Endothelial cell of umbilical vein (primary cell): ENCODE measurements around the gene ACSL6. TPM values are rescaled to one million over a fixed set of nuclear protein-coding genes. Genes with fewer than 3 reads are reported as not detected.

Experiments used
- BruUV-seq: library from RNA; stranded (reverse); fragments of 400-500 nt; replicated peaks from 2 replicates; lab custom pipeline; 2021; lab: Mats Ljungman, UMichigan
- CTCF ChIA-PET: fragments of 300-600, 350-600 bp; sonication (Branson Sonifier 250); formaldehyde crosslinking; loops from one replicate; lab custom pipeline; 2021; ENCODE audit warnings: antibody characterized with exemption, inconsistent platforms; lab: Charles Lee
- POLR2A ChIA-PET: fragments of 300-600, 350-600 bp; sonication (Branson Sonifier 250); formaldehyde crosslinking; loops from one replicate; lab custom pipeline; 2021; ENCODE audit warnings: antibody characterized with exemption, inconsistent platforms; lab: Charles Lee
- DNase-seq: peaks from one replicate; pipeline ENCODE4 v3.0.0-alpha.2; 2011; ENCODE audit warnings: low read depth, low spot score
- FAIRE-seq: peaks from 2 replicates; lab custom pipeline; 2011; peaks lifted over from hg19 to GRCh38; lab: Jason Lieb, UNC
- H2AFZ ChIP-seq: 2 replicates; pipeline ENCODE4 v1.6.0; 2012; ENCODE audit warnings: low read depth, low read length, control low read depth, inconsistent platforms
- H3K27ac ChIP-seq: 2 replicates; pipeline ENCODE4 v1.5.1; 2011; ENCODE audit warnings: low read depth, mild to moderate bottlenecking, control low read depth, low read length, moderate library complexity; ENCODE audit not compliant: insufficient read depth
- H3K27me3 ChIP-seq, 2 experiments: 2 replicates each; pipeline versions ENCODE4 v1.6.0 to v1.6.1; 2011; ENCODE audit warnings: low read length in 2 of 2, mixed read lengths in 1 of 2; ENCODE audit not compliant: control insufficient read depth in 2 of 2, insufficient read depth in 2 of 2
- H3K36me3 ChIP-seq, 2 experiments: 2 replicates in 1 of 2; 3 replicates in 1 of 2; pipeline ENCODE4 v1.5.1; 2011; ENCODE audit warnings: low read length in 2 of 2, mild to moderate bottlenecking in 1 of 2, moderate library complexity in 1 of 2; ENCODE audit not compliant: control insufficient read depth in 2 of 2, insufficient read depth in 2 of 2; ENCODE audit errors: extremely low read depth in 1 of 2
- H3K4me1 ChIP-seq: 3 replicates; pipeline ENCODE4 v1.5.1; 2011; ENCODE audit warnings: mild to moderate bottlenecking, low read length; ENCODE audit not compliant: control insufficient read depth, insufficient read depth; ENCODE audit errors: extremely low read depth
- H3K4me2 ChIP-seq: 2 replicates; pipeline ENCODE4 v1.6.1; 2011; ENCODE audit warnings: low read length, control low read depth, mixed read lengths; ENCODE audit not compliant: insufficient read depth
- H3K4me3 ChIP-seq, 3 experiments: fragments of 200-600 bp in 1 of 3; sonication (generic), shearing (Covaris generic) in 1 of 3; replicated peaks in 1 of 3; 2 replicates each; pipeline ENCODE4 v1.5.1; 2011 to 2016; ENCODE audit warnings: control low read depth in 3 of 3, low read length in 3 of 3, mild to moderate bottlenecking in 2 of 3, inconsistent platforms in 1 of 3, low read depth in 1 of 3, moderate library complexity in 1 of 3; ENCODE audit not compliant: insufficient read depth in 1 of 3
- H3K79me2 ChIP-seq: 2 replicates; pipeline ENCODE4 v1.6.0; 2012; ENCODE audit warnings: low read length, inconsistent platforms; ENCODE audit not compliant: control insufficient read depth, insufficient read depth
- H3K9ac ChIP-seq: replicated peaks from 2 replicates; pipeline ENCODE3; 2011; ENCODE audit warnings: low read length, control low read depth; ENCODE audit not compliant: insufficient read depth; ENCODE audit errors: extremely low read depth
- H3K9me1 ChIP-seq: replicated peaks from 3 replicates; pipeline ENCODE4 v1.6.0; 2011; ENCODE audit warnings: mild to moderate bottlenecking, low read length; ENCODE audit not compliant: control insufficient read depth, insufficient read depth; ENCODE audit errors: extremely low read depth
- H3K9me3 ChIP-seq: replicated peaks from 2 replicates; pipeline ENCODE4 v1.5.1; 2012; ENCODE audit warnings: low read length, inconsistent platforms; ENCODE audit not compliant: control insufficient read depth, insufficient read depth
- H4K20me1 ChIP-seq: replicated peaks from 2 replicates; pipeline ENCODE3; 2011; ENCODE audit warnings: mild to moderate bottlenecking, low read length; ENCODE audit not compliant: control insufficient read depth, insufficient read depth; ENCODE audit errors: extremely low read depth
- CTCF ChIP-seq, 2 donors: IDR thresholded peaks; 1 replicate in 1 of 2; 2 replicates in 1 of 2; pipeline ENCODE4 v1.5.1; 2011; ENCODE audit warnings: low read length in 2 of 2, mild to moderate bottlenecking in 2 of 2, moderate library complexity in 2 of 2, control low read depth in 1 of 2, inconsistent platforms in 1 of 2, low read depth in 1 of 2; ENCODE audit not compliant: insufficient read depth in 1 of 2; ENCODE audit errors: extremely low read depth in 1 of 2
- EZH2 ChIP-seq: IDR thresholded peaks from 2 replicates; pipeline ENCODE4 v1.6.1; 2012; ENCODE audit warnings: borderline replicate concordance, low read depth, mild to moderate bottlenecking, moderate library complexity, low read length, inconsistent platforms; ENCODE audit not compliant: severe bottlenecking
- JUN ChIP-seq: IDR thresholded peaks from 2 replicates; pipeline ENCODE4 v1.6.1; 2011; ENCODE audit warnings: borderline replicate concordance, low read depth; ENCODE audit not compliant: insufficient read length, insufficient read depth
- MYC ChIP-seq: IDR thresholded peaks from one replicate; pipeline ENCODE4 v1.6.1; 2011; ENCODE audit warnings: mild to moderate bottlenecking, low read depth, low read length
- POLR2AphosphoS5 ChIP-seq: IDR thresholded peaks from 2 replicates; pipeline ENCODE4 v1.6.1; 2012; ENCODE audit warnings: low read depth, mild to moderate bottlenecking, control low read depth, low read length, moderate library complexity; ENCODE audit not compliant: insufficient read depth
- dilution Hi-C: fragments of 300-500 bp; cut with MboI; formaldehyde crosslinking; loops from one replicate; pipeline ENCODE4 v1.15.0; 2019; ENCODE audit warnings: low sequenced_read_pairs; ENCODE audit not compliant: extremely low pct_ligation_motif_present
- intact Hi-C: fragments of 100-400 bp; cut with micrococcal nuclease; formaldehyde crosslinking; loops from one replicate; pipeline ENCODE4 v1.10.0; 2022
- polyA plus RNA-seq, 4 experiments: library from polyadenylated mRNA; depleted of rRNA in 3 of 4; stranded (reverse) in 3 of 4; unstranded in 1 of 4; fragments of >200 nt; gene quantifications; 2 replicates each; pipeline versions ENCODE4 v1.2.1 to v1.2.3, GENCODE V29; 2011 to 2012; ENCODE audit warnings: missing spikeins in 1 of 4
- total RNA-seq: library from RNA; stranded (reverse); gene quantifications from 2 replicates; pipeline ENCODE4 v1.2.3, GENCODE V29; 2021

Gene ACSL6
- total and polyA plus RNA-seq, 2 donors (not counting 3 experiments of a cell fraction or from before 2014, with no cell fraction given): not detected

GRCh38 chr5:131987251-131987650, 24.2 kb downstream of the ACSL6 start:
- dilution Hi-C loops: no loop called here
- FAIRE-seq: no peak
- H4K20me1 ChIP-seq: no peaks in the 10 kb centered on the region
- H3K4me1 ChIP-seq: no peaks in the 10 kb centered on the region
- H3K4me2 ChIP-seq: no peak overlapping the region
- no peak for DNase-seq
- ChIA-PET CTCF (no interaction called here), POLR2A (no interaction called here)
- no peaks in the 10 kb centered on the region for H3K9me1 ChIP-seq
- no peak overlapping the region for H3K9ac ChIP-seq
- H3K27ac ChIP-seq: no peak overlapping the region
- H3K27me3 ChIP-seq: peaks cover 2 to 7% of the 10 kb centered on the region in 2 experiments
- H3K4me3 ChIP-seq: no peak overlapping the region
- no peaks in the 10 kb centered on the region for H3K79me2 ChIP-seq
- TF ChIP-seq EZH2 (no peak), MYC (no peak), JUN (no peak), POLR2AphosphoS5 (no peak), CTCF (IDR thresholded peaks at IDR 0.05; ENCODE audit: extremely low read depth in 1 of 2, insufficient read depth in 1 of 2, low read depth in 1 of 2, low read length in 2 of 2) (no peak)
- H2AFZ ChIP-seq: no peak overlapping the region
- BruUV-seq: no TSS peak
- no peaks in the 10 kb centered on the region for H3K36me3 ChIP-seq
- H3K9me3 ChIP-seq: no peaks in the 10 kb centered on the region
- intact Hi-C loops: no loop called here
